Endothelial cell (in vitro differentiated cells): Measurements from ENCODE around the gene PLN. TPM values are rescaled to one million over a fixed set of nuclear protein-coding genes. Genes with fewer than 3 reads are reported as not detected.

Experiments used
- DNase-seq: peaks from one replicate; pipeline ENCODE4 v3.0.0; 2021; ENCODE audit warnings: low spot score
- H3K27ac Mint-ChIP-seq: one replicate; pipeline ENCODE4 v1.8.0; 2021; ENCODE audit warnings: mixed read lengths, inconsistent platforms; ENCODE audit not compliant: unreplicated experiment
- H3K27me3 Mint-ChIP-seq: one replicate; pipeline ENCODE4 v1.8.0; 2021; ENCODE audit warnings: mild to moderate bottlenecking, moderate library complexity, mixed read lengths, inconsistent platforms; ENCODE audit not compliant: unreplicated experiment
- H3K36me3 Mint-ChIP-seq: one replicate; pipeline ENCODE4 v1.8.0; 2021; ENCODE audit warnings: mild to moderate bottlenecking, low read depth, mixed read lengths, inconsistent platforms; ENCODE audit not compliant: unreplicated experiment
- H3K4me1 Mint-ChIP-seq: one replicate; pipeline ENCODE4 v1.8.0; 2021; ENCODE audit warnings: mild to moderate bottlenecking, mixed read lengths, inconsistent platforms; ENCODE audit not compliant: unreplicated experiment
- H3K4me3 Mint-ChIP-seq: one replicate; pipeline ENCODE4 v1.8.0; 2021; ENCODE audit warnings: mild to moderate bottlenecking, mixed read lengths, inconsistent platforms; ENCODE audit not compliant: unreplicated experiment
- H3K9me3 Mint-ChIP-seq: one replicate; pipeline ENCODE4 v1.8.0; 2021; ENCODE audit warnings: mixed read lengths, inconsistent platforms; ENCODE audit not compliant: unreplicated experiment
- CTCF ChIP-seq: fragments of 200-600 bp; sonication (generic); IDR thresholded peaks from one replicate; pipeline ENCODE4 v1.5.0; 2021; ENCODE audit warnings: antibody characterized with exemption; ENCODE audit not compliant: unreplicated experiment
- total RNA-seq: library from RNA; stranded (reverse); fragmentation: NEBNext Ultra II Directional; extraction: Animal tissue kit (Norgen Biotek cat#: 25700); gene quantifications from one replicate; pipeline ENCODE4 v1.2.1, GENCODE V29; 2021; ENCODE audit not compliant: unreplicated experiment

Gene PLN
- total RNA-seq, 1 donor from 2014 or later: not detected

GRCh38 chr6:118578617-118579016 lies 30.5 kb downstream of the PLN start:
- H3K27ac Mint-ChIP-seq: no peak overlapping the region
- peaks cover 63% of the 10 kb centered on the region for H3K36me3 Mint-ChIP-seq
- peaks cover 34% of the 10 kb centered on the region for H3K9me3 Mint-ChIP-seq
- peaks cover 14% of the 10 kb centered on the region for H3K27me3 Mint-ChIP-seq
- no peak for DNase-seq
- no peak for TF ChIP-seq CTCF
- H3K4me3 Mint-ChIP-seq: no peak overlapping the region
- H3K4me1 Mint-ChIP-seq: peaks cover 12% of the 10 kb centered on the region

- H3K27me3 Mint-ChIP-seq: peaks cover 14% of the 10 kb centered on the region
- H3K36me3 Mint-ChIP-seq: peaks cover 53% of the 10 kb centered on the region
- H3K4me3 Mint-ChIP-seq: no peak overlapping the region
- H3K27ac Mint-ChIP-seq: no peak overlapping the region
- peaks cover 12% of the 10 kb centered on the region for H3K4me1 Mint-ChIP-seq
- DNase-seq: no peak
- H3K9me3 Mint-ChIP-seq: peaks cover 23% of the 10 kb centered on the region
- TF ChIP-seq CTCF: no peak
These were observed 31.7 kb downstream of the PLN start for GRCh38 chr6:118579786-118580185.

- TF ChIP-seq CTCF: peak; percentile 77
- Mint-ChIP-seq H3K27ac (peak overlapping the region; percentile 37), H3K4me1 (peaks cover 14% of the 10 kb centered on the region), H3K4me3 (peak overlapping the region; percentile 42), H3K9me3 (peaks cover 23% of the 10 kb centered on the region), H3K36me3 (peaks cover 42% of the 10 kb centered on the region), H3K27me3 (peaks cover 11% of the 10 kb centered on the region)
- DNase-seq: peak; percentile 38
These were observed 32.7 kb downstream of the PLN start for GRCh38 chr6:118580585-118581419.

GRCh38 chr6:118581489-118581959 lies 33.4 kb downstream of the PLN start:
- Mint-ChIP-seq H3K27me3 (peaks cover 9% of the 10 kb centered on the region), H3K36me3 (peaks cover 35% of the 10 kb centered on the region), H3K4me1 (peaks cover 16% of the 10 kb centered on the region), H3K27ac (no peak overlapping the region), H3K9me3 (peaks cover 18% of the 10 kb centered on the region), H3K4me3 (peak overlapping the region; percentile 7)
- no peak for TF ChIP-seq CTCF
- DNase-seq: no peak

- Mint-ChIP-seq H3K27me3 (peaks cover 9% of the 10 kb centered on the region), H3K4me3 (no peak overlapping the region), H3K27ac (no peak overlapping the region), H3K36me3 (peaks cover 7% of the 10 kb centered on the region), H3K4me1 (peaks cover 32% of the 10 kb centered on the region), H3K9me3 (peaks cover 13% of the 10 kb centered on the region)
- DNase-seq: no peak
- TF ChIP-seq CTCF: no peak
These were observed 36.8 kb downstream of the PLN start for GRCh38 chr6:118584911-118585310.
